GM12878 (cell line): ENCODE data around the gene ITGB8. TPM values are rescaled to one million over a fixed set of nuclear protein-coding genes. Genes with fewer than 3 reads are reported as not detected.

Experiments used
- ATAC-seq: fragments of 200-7000 bp; cut with Tn5 transposase; 3 replicates; pipeline ENCODE4 v1.9.1; 2020; ENCODE audit warnings: mild to moderate bottlenecking, moderate library complexity
- BruUV-seq: library from RNA; stranded (reverse); fragments of 400-500 nt; replicated peaks from 2 replicates; lab custom pipeline; 2021; lab: Mats Ljungman, UMichigan
- CTCF ChIA-PET: fragments of 300-600 bp; sonication (Branson Sonifier 250); formaldehyde crosslinking; extraction: SDS; loops from one replicate; lab custom pipeline; 2021; ENCODE audit warnings: inconsistent platforms; lab: Yijun Ruan, JAX
- POLR2A ChIA-PET: fragments of 350-600 bp; formaldehyde crosslinking; extraction: SDS; loops from one replicate; lab custom pipeline; 2021; ENCODE audit warnings: inconsistent platforms; lab: Charles Lee
- RAD21 ChIA-PET: fragments of 300-600 bp; sonication (Branson Sonifier 250); formaldehyde crosslinking; loops from one replicate; lab custom pipeline; 2023; ENCODE audit warnings: antibody characterized with exemption; ENCODE audit not compliant: unreplicated experiment; lab: Charles Lee
- SMC1A ChIA-PET: fragments of 300-600 bp; sonication (Branson Sonifier 250); formaldehyde crosslinking; loops from one replicate; lab custom pipeline; 2023; ENCODE audit not compliant: unreplicated experiment, uncharacterized antibody; lab: Charles Lee
- DNase-seq: peaks from one replicate; pipeline ENCODE4 v3.0.0-alpha.2; 2011; ENCODE audit warnings: low read depth, low spot score
- FAIRE-seq: peaks from 3 replicates; lab custom pipeline; 2011; peaks lifted over from hg19 to GRCh38; lab: Jason Lieb, UNC
- H2AFZ ChIP-seq: 2 replicates; pipeline ENCODE4 v1.6.0; 2011; ENCODE audit warnings: low read depth, low read length, control low read depth; ENCODE audit not compliant: control insufficient read depth
- H3K27ac ChIP-seq: 2 replicates; pipeline ENCODE4 v1.5.1; 2011; ENCODE audit warnings: control low read depth; ENCODE audit not compliant: control insufficient read depth, insufficient read depth
- H3K27me3 ChIP-seq, 2 experiments: replicated peaks in 1 of 2; 2 replicates each; pipeline versions ENCODE4 v1.6.0 to v1.6.1; 2011; ENCODE audit warnings: low read length in 1 of 2; ENCODE audit not compliant: control insufficient read depth in 2 of 2, insufficient read depth in 2 of 2
- H3K36me3 ChIP-seq, 2 experiments: 2 replicates each; pipeline ENCODE4 v1.5.1; 2011; ENCODE audit warnings: low read length in 1 of 2; ENCODE audit not compliant: control insufficient read depth in 2 of 2, insufficient read depth in 2 of 2
- H3K4me1 ChIP-seq: 2 replicates; pipeline ENCODE4 v1.6.1; 2011; ENCODE audit warnings: mild to moderate bottlenecking, low read length, moderate library complexity, mixed read lengths; ENCODE audit not compliant: control insufficient read depth, insufficient read depth
- H3K4me2 ChIP-seq: 2 replicates; pipeline ENCODE4 v1.6.0; 2011; ENCODE audit warnings: control low read depth; ENCODE audit not compliant: control insufficient read depth, insufficient read depth
- H3K4me3 ChIP-seq: fragments of 200-600 bp; sonication (generic); 2 replicates; pipeline ENCODE4 v1.5.1; 2016
- H3K79me2 ChIP-seq: 2 replicates; pipeline ENCODE4 v1.6.0; 2011; ENCODE audit warnings: low read length; ENCODE audit not compliant: control insufficient read depth, insufficient read depth
- H3K9ac ChIP-seq: 2 replicates; pipeline ENCODE4 v1.8.0; 2011; ENCODE audit warnings: low read length, control low read depth, mixed read lengths; ENCODE audit not compliant: control insufficient read depth, insufficient read depth
- H3K9me3 ChIP-seq: replicated peaks from 3 replicates; pipeline ENCODE4 v1.5.1; 2011; ENCODE audit warnings: mild to moderate bottlenecking, low read length; ENCODE audit not compliant: control insufficient read depth, insufficient read depth
- H4K20me1 ChIP-seq: 2 replicates; pipeline ENCODE4 v1.6.0; 2011; ENCODE audit not compliant: control insufficient read depth, insufficient read depth
- FOXM1 ChIP-seq: IDR thresholded peaks from 2 replicates; pipeline ENCODE4 v1.6.1; 2012; ENCODE audit warnings: low read depth, mild to moderate bottlenecking, inconsistent platforms, low read length, moderate library complexity
- IKZF2 ChIP-seq, 2 experiments: fragments of 450-650 bp; IDR thresholded peaks; 2 replicates each; pipeline ENCODE4 v1.6.1; 2017; ENCODE audit warnings: mild to moderate bottlenecking in 2 of 2, moderate library complexity in 2 of 2
- NFYB ChIP-seq: IDR thresholded peaks from 2 replicates; pipeline ENCODE4 v1.6.1; 2011; ENCODE audit warnings: low read depth, mild to moderate bottlenecking, low read length, improper control_type of control experiment, moderate library complexity; ENCODE audit not compliant: insufficient read depth
- PML ChIP-seq: IDR thresholded peaks from 2 replicates; pipeline ENCODE4 v1.6.1; 2012; ENCODE audit warnings: low read length, inconsistent platforms
- POLR2AphosphoS2 ChIP-seq: IDR thresholded peaks from 2 replicates; pipeline ENCODE4 v1.6.1; 2011; ENCODE audit warnings: low read depth, mild to moderate bottlenecking, low read length, improper control_type of control experiment, moderate library complexity
- RAD51 ChIP-seq: fragments of 450-650 bp; IDR thresholded peaks from 2 replicates; pipeline ENCODE4 v1.6.1; 2016; ENCODE audit warnings: moderate library complexity, mild to moderate bottlenecking, inconsistent platforms
- RELB ChIP-seq: fragments of 450-650 bp; IDR thresholded peaks from 2 replicates; pipeline ENCODE4 v1.6.1; 2017; ENCODE audit warnings: low read depth, mild to moderate bottlenecking, moderate library complexity
- RUNX3 ChIP-seq: IDR thresholded peaks from 2 replicates; pipeline ENCODE4 v1.6.1; 2012; ENCODE audit warnings: low read length, inconsistent platforms
- SMAD1 ChIP-seq: fragments of 450-650 bp; IDR thresholded peaks from 2 replicates; pipeline ENCODE4 v1.6.1; 2018; ENCODE audit warnings: mild to moderate bottlenecking, low read depth; ENCODE audit not compliant: partially characterized antibody
- STAT1 ChIP-seq: fragments of 450-650 bp; conservative IDR thresholded peaks from 2 replicates; pipeline ENCODE4 v1.6.1; 2014; ENCODE audit warnings: antibody characterized with exemption, mild to moderate bottlenecking
- USF1 ChIP-seq: IDR thresholded peaks from 2 replicates; pipeline ENCODE4 v1.6.1; 2011; ENCODE audit warnings: borderline replicate concordance, low read depth, mild to moderate bottlenecking, moderate library complexity, mixed read lengths, low read length; ENCODE audit not compliant: insufficient read depth; ENCODE audit errors: extremely low read length
- WGBS: methylation state at CpG from one replicate; pipeline ENCODE4 v1.1.6; 2016; ENCODE audit warnings: low lambda C conversion rate; ENCODE audit not compliant: insufficient replicate concordance, insufficient coverage; ENCODE audit errors: missing lambda C conversion rate; 5-methylcytosine and 5-hydroxymethylcytosine counted together
- in situ Hi-C: fragments of 300-500 bp; cut with MboI; formaldehyde crosslinking; loops from 9 replicates; pipeline ENCODE4 v1.14.3; 2018; ENCODE audit warnings: mixed read lengths
- intact Hi-C: fragments of 100-400 bp; cut with micrococcal nuclease; formaldehyde crosslinking; loops from one replicate; pipeline ENCODE4 v1.14.2; 2022; ENCODE audit not compliant: unreplicated experiment
- polyA plus RNA-seq, 11 experiments: library from polyadenylated mRNA; depleted of rRNA in 4 of 11; unstranded in 6 of 11; stranded (reverse) in 5 of 11; fragments of >200 nt; fragmentation: Nextera tagmentation in 4 of 11; fragmentation: Illumina TruSeq in 1 of 11; extraction: Ambion mirVana in 4 of 11; extraction: Trizol in 1 of 11; gene quantifications; 1 replicate in 1 of 11; 2 replicates in 10 of 11; pipeline versions ENCODE4 v1.2.1 to v1.2.3, GENCODE V29; 2011 to 2016; ENCODE audit warnings: inconsistent platforms in 2 of 11, missing spikeins in 2 of 11, low read depth in 1 of 11
- total RNA-seq, 4 experiments: library from RNA; depleted of rRNA in 3 of 4; stranded (reverse); fragments of >200 nt in 3 of 4; fragmentation: Illumina TruSeq in 1 of 4; extraction: Trizol in 1 of 4; gene quantifications; 2 replicates each; pipeline versions ENCODE4 v1.2.1 to v1.2.3, GENCODE V29; 2013 to 2021
- TF ChIP-seq, protein P1 (sequence below): IDR thresholded peaks from 2 replicates; pipeline ENCODE4 v1.6.1; 2011; ENCODE audit warnings: borderline replicate concordance, low read depth, mild to moderate bottlenecking, moderate library complexity, low read length; ENCODE audit not compliant: insufficient read depth, poor library complexity, severe bottlenecking

Gene ITGB8
- total and polyA plus RNA-seq, 10 of the 15 experiments (the other 5 are each of a cell fraction or from before 2014, with no cell fraction given): 0.37 to 26.2 (median 1.5) TPM

DNA sequence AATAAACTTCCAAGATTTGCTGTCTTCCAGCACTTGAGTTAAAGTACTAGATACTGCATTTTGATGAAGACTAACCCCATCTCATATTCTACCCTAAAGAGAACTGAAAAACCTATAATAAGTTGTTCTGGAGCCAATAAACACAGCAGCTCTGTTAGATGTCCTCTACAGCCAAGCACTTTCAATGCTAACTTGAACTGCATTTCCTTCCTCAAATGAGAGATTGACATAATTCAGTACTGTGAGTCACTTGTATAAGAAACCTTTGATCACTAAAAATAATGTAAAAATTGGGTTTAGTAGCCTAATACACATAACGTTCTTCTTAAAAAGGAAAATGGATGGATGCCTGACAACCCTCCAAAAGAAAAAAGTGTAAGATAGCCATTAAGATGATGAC lies 81.3 kb downstream of the ITGB8 start:
- TF ChIP-seq FOXM1 (no peak), NFYB (no peak), USF1 (no peak), PML (no peak), POLR2AphosphoS2 (no peak), SMAD1 (no peak), RELB (no peak), RUNX3 (no peak), IKZF2 (IDR thresholded peaks at IDR 0.05) (no peak), STAT1 (no peak), RAD51 (no peak)
- TF ChIP-seq, protein P1, sequence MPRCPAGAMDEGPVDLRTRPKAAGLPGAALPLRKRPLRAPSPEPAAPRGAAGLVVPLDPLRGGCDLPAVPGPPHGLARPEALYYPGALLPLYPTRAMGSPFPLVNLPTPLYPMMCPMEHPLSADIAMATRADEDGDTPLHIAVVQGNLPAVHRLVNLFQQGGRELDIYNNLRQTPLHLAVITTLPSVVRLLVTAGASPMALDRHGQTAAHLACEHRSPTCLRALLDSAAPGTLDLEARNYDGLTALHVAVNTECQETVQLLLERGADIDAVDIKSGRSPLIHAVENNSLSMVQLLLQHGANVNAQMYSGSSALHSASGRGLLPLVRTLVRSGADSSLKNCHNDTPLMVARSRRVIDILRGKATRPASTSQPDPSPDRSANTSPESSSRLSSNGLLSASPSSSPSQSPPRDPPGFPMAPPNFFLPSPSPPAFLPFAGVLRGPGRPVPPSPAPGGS: no peak
- TF ChIP-seq, all 136 proteins: peak for 0
- DNase-seq: no peak
- Histone ChIP-seq H2AFZ (no peak overlapping the region), H4K20me1 (no peaks in the 10 kb centered on the region), H3K9ac (no peak overlapping the region), H3K36me3 (peaks cover 0 to 3% of the 10 kb centered on the region in 2 experiments; a peak in 2 of 4 replicates), H3K4me1 (no peaks in the 10 kb centered on the region), H3K27ac (no peak overlapping the region), H3K4me3 (no peak overlapping the region), H3K4me2 (no peak overlapping the region), H3K9me3 (no peaks in the 10 kb centered on the region), H3K27me3 (no peaks in the 10 kb centered on the region), H3K79me2 (no peaks in the 10 kb centered on the region)
- 53% methylated on average over 1 of the region's 1 CpG for WGBS
- in situ Hi-C loops: no loop called here
- ChIA-PET CTCF (interaction anchor here (1.4 kb wide), 1 partner anchor 9 kb away, joined by 6 read pairs; no protein-coding TSS in a partner anchor), SMC1A (interaction anchor here (1.8 kb wide), 1 partner anchor 21 kb away, joined by 5 read pairs; no protein-coding TSS in a partner anchor), RAD21 (no interaction called here), POLR2A (no interaction called here)
- BruUV-seq: no TSS peak
- intact Hi-C loops: no loop called here
- FAIRE-seq: no peak
- no peak for ATAC-seq
